ENCODE measurements around the gene EPS15. TPM values are rescaled to one million over a fixed set of nuclear protein-coding genes. Genes with fewer than 3 reads are reported as not detected.
"Not testable (repeated sequence)": the region's sequence is repeated elsewhere in the genome, so short reads cannot be mapped to it uniquely, and the experiment has no call there.

The EPS15 gene
- total RNA-seq, 1 donor from 2014 or later, result 139 TPM

DNA sequence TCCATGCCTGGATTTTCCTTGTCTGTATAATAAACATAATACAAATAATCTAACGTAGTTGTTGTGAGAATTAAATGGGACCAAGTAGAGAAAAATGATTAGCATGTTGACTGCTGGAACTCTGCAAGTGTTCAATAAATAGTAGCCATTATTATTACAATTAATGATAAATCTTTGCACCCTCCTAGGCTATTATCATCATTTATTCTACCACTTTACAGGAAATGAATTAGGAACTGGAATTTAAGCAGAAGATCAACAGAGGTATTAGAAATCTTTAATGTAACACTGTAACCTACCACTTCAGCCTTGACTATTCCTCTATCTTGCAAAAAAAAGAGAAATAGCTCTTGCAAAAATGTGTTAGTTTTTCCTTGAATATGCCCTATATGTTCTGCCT, 126.8 kb downstream of the EPS15 start:
- no peak for DNase-seq
- Mint-ChIP-seq H3K27me3 (ENCODE audit: unreplicated experiment) (peaks cover 2% of the 10 kb centered on the region), H3K9me3 (ENCODE audit: unreplicated experiment) (peaks cover 4% of the 10 kb centered on the region), H3K4me3 (ENCODE audit: unreplicated experiment) (no peak overlapping the region), H3K4me1 (ENCODE audit: low read depth, unreplicated experiment) (no peaks in the 10 kb centered on the region), H3K36me3 (ENCODE audit: unreplicated experiment) (peaks cover 4% of the 10 kb centered on the region), H3K27ac (ENCODE audit: unreplicated experiment) (no peak overlapping the region)
- TF ChIP-seq, protein P1, sequence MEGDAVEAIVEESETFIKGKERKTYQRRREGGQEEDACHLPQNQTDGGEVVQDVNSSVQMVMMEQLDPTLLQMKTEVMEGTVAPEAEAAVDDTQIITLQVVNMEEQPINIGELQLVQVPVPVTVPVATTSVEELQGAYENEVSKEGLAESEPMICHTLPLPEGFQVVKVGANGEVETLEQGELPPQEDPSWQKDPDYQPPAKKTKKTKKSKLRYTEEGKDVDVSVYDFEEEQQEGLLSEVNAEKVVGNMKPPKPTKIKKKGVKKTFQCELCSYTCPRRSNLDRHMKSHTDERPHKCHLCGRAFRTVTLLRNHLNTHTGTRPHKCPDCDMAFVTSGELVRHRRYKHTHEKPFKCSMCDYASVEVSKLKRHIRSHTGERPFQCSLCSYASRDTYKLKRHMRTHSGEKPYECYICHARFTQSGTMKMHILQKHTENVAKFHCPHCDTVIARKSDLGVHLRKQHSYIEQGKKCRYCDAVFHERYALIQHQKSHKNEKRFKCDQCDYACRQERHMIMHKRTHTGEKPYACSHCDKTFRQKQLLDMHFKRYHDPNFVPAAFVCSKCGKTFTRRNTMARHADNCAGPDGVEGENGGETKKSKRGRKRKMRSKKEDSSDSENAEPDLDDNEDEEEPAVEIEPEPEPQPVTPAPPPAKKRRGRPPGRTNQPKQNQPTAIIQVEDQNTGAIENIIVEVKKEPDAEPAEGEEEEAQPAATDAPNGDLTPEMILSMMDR (IDR thresholded peaks at IDR 0.05; ENCODE audit: partially characterized antibody, unreplicated experiment), result no peak

DNA sequence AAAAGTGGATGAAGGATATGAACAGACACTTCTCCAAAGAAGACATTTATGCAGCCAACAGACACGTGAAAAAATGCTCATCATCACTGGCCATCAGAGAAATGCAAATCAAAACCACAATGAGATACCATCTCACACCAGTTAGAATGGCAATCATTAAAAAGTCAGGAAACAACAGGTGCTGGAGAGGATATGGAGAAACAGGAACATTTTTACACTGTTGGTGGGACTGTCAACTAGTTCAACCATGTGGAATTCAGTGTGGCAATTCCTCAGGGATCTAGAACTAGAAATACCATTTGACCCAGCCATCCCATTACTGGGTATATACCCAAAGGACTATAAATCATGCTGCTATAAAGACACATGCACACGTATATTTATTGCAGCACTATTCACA, 128.4 kb downstream of the EPS15 start:
- H3K27ac Mint-ChIP-seq (ENCODE audit: unreplicated experiment); H3K9me3 Mint-ChIP-seq (ENCODE audit: unreplicated experiment); H3K27me3 Mint-ChIP-seq (ENCODE audit: unreplicated experiment); DNase-seq; H3K4me1 Mint-ChIP-seq (ENCODE audit: low read depth, unreplicated experiment); H3K4me3 Mint-ChIP-seq (ENCODE audit: unreplicated experiment): not testable (repeated sequence)
- H3K36me3 Mint-ChIP-seq (ENCODE audit: unreplicated experiment), result peaks cover 16% of the 10 kb centered on the region

DNA sequence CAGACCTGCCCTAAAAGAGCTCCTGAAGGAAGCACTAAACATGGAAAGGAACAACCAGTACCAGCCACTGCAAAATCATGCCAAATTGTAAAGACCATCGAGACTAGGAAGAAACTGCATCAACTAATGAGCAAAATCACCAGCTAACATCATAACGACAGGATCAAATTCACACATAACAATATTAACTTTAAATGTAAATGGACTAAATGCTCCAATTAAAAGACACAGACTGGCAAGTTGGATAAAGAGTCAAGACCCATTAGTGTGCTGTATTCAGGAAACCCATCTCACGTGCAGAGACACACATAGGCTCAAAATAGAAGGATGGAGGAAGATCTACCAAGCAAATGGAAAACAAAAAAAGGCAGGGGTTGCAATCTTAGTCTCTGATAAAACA, 131.8 kb downstream of the EPS15 start:
- not testable (repeated sequence) for H3K27me3 Mint-ChIP-seq (ENCODE audit: unreplicated experiment); DNase-seq; H3K4me1 Mint-ChIP-seq (ENCODE audit: low read depth, unreplicated experiment); H3K4me3 Mint-ChIP-seq (ENCODE audit: unreplicated experiment); H3K27ac Mint-ChIP-seq (ENCODE audit: unreplicated experiment)
- peaks cover 38% of the 10 kb centered on the region for H3K36me3 Mint-ChIP-seq (ENCODE audit: unreplicated experiment)
- H3K9me3 Mint-ChIP-seq (ENCODE audit: unreplicated experiment), result peaks cover 14% of the 10 kb centered on the region

DNA sequence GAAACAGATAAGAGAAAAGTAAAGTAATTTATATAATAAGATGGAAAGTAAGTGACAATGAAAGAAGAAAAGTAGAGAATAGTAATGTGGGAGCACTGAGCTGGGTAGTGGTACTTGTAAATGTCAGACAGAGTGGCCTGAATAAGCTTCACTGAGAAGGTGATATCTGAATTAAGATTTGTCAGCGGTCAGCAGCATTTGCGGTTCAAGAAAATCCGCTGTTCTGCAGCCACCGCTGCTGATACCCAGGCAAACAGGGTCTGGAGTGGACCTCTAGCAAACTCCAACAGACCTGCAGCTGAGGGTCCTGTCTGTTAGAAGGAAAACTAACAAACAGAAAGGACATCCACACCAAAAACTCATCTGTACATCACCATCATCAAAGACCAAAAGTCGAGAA, 132.8 kb downstream of the EPS15 start:
- H3K27me3 Mint-ChIP-seq (ENCODE audit: unreplicated experiment); H3K27ac Mint-ChIP-seq (ENCODE audit: unreplicated experiment); H3K4me3 Mint-ChIP-seq (ENCODE audit: unreplicated experiment); DNase-seq; H3K4me1 Mint-ChIP-seq (ENCODE audit: low read depth, unreplicated experiment): not testable (repeated sequence)
- Mint-ChIP-seq H3K9me3 (ENCODE audit: unreplicated experiment) (peaks cover 14% of the 10 kb centered on the region), H3K36me3 (ENCODE audit: unreplicated experiment) (peaks cover 38% of the 10 kb centered on the region)

DNA sequence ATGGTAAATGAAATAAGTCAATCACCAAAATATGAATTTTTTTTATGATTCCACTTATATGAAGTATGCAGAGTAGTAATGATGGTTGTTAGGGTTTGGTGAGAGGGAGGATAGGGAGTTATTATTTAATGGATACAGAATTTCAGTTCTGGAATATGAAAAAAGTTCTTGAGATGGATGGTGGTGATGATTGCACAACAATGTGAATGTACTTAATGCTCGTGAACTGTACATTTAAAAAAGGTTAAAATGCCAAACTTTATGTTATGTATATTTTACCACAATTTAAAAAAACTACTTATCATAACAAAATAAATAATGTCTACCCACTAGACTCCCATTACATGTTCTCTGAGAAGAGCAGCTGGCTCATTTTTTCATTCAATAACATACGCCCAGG, 133.3 kb downstream of the EPS15 start:
- TF ChIP-seq, protein P1 (IDR thresholded peaks at IDR 0.05; ENCODE audit: partially characterized antibody, unreplicated experiment), result no peak
- H3K4me3 Mint-ChIP-seq (ENCODE audit: unreplicated experiment), result no peak overlapping the region
- H3K4me1 Mint-ChIP-seq (ENCODE audit: low read depth, unreplicated experiment), result no peaks in the 10 kb centered on the region
- peaks cover 38% of the 10 kb centered on the region for H3K36me3 Mint-ChIP-seq (ENCODE audit: unreplicated experiment)
- H3K27ac Mint-ChIP-seq (ENCODE audit: unreplicated experiment), result no peak overlapping the region
- peaks cover 14% of the 10 kb centered on the region for H3K9me3 Mint-ChIP-seq (ENCODE audit: unreplicated experiment)
- peaks cover 5% of the 10 kb centered on the region for H3K27me3 Mint-ChIP-seq (ENCODE audit: unreplicated experiment)
- no peak for DNase-seq

DNA sequence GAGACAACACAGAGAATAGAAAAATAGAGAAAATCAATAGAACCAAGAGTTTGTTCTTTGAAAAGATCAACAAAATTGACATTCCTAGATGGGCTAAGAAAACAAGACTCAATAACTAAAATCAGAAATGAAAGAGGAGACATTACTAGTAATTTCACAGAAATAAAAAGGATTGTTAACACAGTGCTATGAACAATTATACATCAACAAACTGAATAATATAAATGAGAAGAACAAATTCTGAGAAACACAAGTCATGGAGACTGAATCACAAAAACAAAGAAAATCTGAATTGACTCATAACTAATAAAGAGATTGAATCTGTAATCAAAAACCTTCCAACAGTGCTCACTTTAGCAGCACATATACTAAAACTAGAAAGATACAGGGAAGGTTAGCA, 137.1 kb downstream of the EPS15 start:
- DNase-seq, result no peak
- Mint-ChIP-seq H3K9me3 (ENCODE audit: unreplicated experiment) (peaks cover 13% of the 10 kb centered on the region), H3K4me3 (ENCODE audit: unreplicated experiment) (no peak overlapping the region), H3K4me1 (ENCODE audit: low read depth, unreplicated experiment) (no peaks in the 10 kb centered on the region), H3K27ac (ENCODE audit: unreplicated experiment) (no peak overlapping the region), H3K36me3 (ENCODE audit: unreplicated experiment) (peaks cover 48% of the 10 kb centered on the region), H3K27me3 (ENCODE audit: unreplicated experiment) (peaks cover 3% of the 10 kb centered on the region)
- TF ChIP-seq, protein P1 (IDR thresholded peaks at IDR 0.05; ENCODE audit: partially characterized antibody, unreplicated experiment), result no peak

DNA sequence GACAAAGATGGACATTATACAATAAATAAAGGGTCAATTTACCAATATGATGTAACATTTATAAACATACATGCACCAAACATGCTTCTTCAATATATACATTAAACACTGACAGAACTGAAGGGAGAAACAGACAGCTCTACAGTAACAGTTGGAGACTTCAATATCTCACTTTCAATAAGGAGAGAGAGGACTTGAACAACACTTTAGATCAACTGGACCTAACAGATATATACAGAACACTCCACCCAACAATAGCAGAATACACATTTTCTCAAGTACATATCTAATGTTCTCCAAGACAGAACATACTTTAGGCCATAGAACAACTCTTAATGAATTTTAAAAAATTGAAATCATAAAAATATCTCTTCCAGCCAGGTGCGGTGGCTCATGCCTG, 138.1 kb downstream of the EPS15 start:
- H3K4me3 Mint-ChIP-seq (ENCODE audit: unreplicated experiment), result no peak overlapping the region
- peaks cover 10% of the 10 kb centered on the region for H3K9me3 Mint-ChIP-seq (ENCODE audit: unreplicated experiment)
- DNase-seq, result no peak
- peaks cover 39% of the 10 kb centered on the region for H3K36me3 Mint-ChIP-seq (ENCODE audit: unreplicated experiment)
- H3K27ac Mint-ChIP-seq (ENCODE audit: unreplicated experiment), result peak overlapping the region; percentile 46
- TF ChIP-seq, protein P1 (IDR thresholded peaks at IDR 0.05; ENCODE audit: partially characterized antibody, unreplicated experiment), result no peak
- H3K4me1 Mint-ChIP-seq (ENCODE audit: low read depth, unreplicated experiment), result no peaks in the 10 kb centered on the region
- H3K27me3 Mint-ChIP-seq (ENCODE audit: unreplicated experiment), result peaks cover 3% of the 10 kb centered on the region

Measured in glutamatergic neuron (in vitro differentiated cells).